Endothelial cell of umbilical vein (primary cell): ENCODE data around the gene UBE2F. TPM values are rescaled to one million over a fixed set of nuclear protein-coding genes. Genes with fewer than 3 reads are reported as not detected.
A peak's percentile ranks its signal among the peaks of the same experiment; 100 is the strongest.

Source experiments
- BruUV-seq: library from RNA; stranded (reverse); fragments of 400-500 nt; replicated peaks from 2 replicates; lab custom pipeline; 2021; lab: Mats Ljungman, UMichigan
- CTCF ChIA-PET: fragments of 300-600, 350-600 bp; sonication (Branson Sonifier 250); formaldehyde crosslinking; loops from one replicate; lab custom pipeline; 2021; ENCODE audit warnings: antibody characterized with exemption, inconsistent platforms; lab: Charles Lee
- POLR2A ChIA-PET: fragments of 300-600, 350-600 bp; sonication (Branson Sonifier 250); formaldehyde crosslinking; loops from one replicate; lab custom pipeline; 2021; ENCODE audit warnings: antibody characterized with exemption, inconsistent platforms; lab: Charles Lee
- DNase-seq: peaks from one replicate; pipeline ENCODE4 v3.0.0-alpha.2; 2011; ENCODE audit warnings: low read depth, low spot score
- FAIRE-seq: peaks from 2 replicates; lab custom pipeline; 2011; peaks lifted over from hg19 to GRCh38; lab: Jason Lieb, UNC
- H2AFZ ChIP-seq: 2 replicates; pipeline ENCODE4 v1.6.0; 2012; ENCODE audit warnings: low read depth, low read length, control low read depth, inconsistent platforms
- H3K27ac ChIP-seq: 2 replicates; pipeline ENCODE4 v1.5.1; 2011; ENCODE audit warnings: low read depth, mild to moderate bottlenecking, control low read depth, low read length, moderate library complexity; ENCODE audit not compliant: insufficient read depth
- H3K27me3 ChIP-seq, 2 experiments: 2 replicates each; pipeline versions ENCODE4 v1.6.0 to v1.6.1; 2011; ENCODE audit warnings: low read length in 2 of 2, mixed read lengths in 1 of 2; ENCODE audit not compliant: control insufficient read depth in 2 of 2, insufficient read depth in 2 of 2
- H3K36me3 ChIP-seq, 2 experiments: 2 replicates in 1 of 2; 3 replicates in 1 of 2; pipeline ENCODE4 v1.5.1; 2011; ENCODE audit warnings: low read length in 2 of 2, mild to moderate bottlenecking in 1 of 2, moderate library complexity in 1 of 2; ENCODE audit not compliant: control insufficient read depth in 2 of 2, insufficient read depth in 2 of 2; ENCODE audit errors: extremely low read depth in 1 of 2
- H3K4me1 ChIP-seq: 3 replicates; pipeline ENCODE4 v1.5.1; 2011; ENCODE audit warnings: mild to moderate bottlenecking, low read length; ENCODE audit not compliant: control insufficient read depth, insufficient read depth; ENCODE audit errors: extremely low read depth
- H3K4me2 ChIP-seq: 2 replicates; pipeline ENCODE4 v1.6.1; 2011; ENCODE audit warnings: low read length, control low read depth, mixed read lengths; ENCODE audit not compliant: insufficient read depth
- H3K4me3 ChIP-seq, 3 experiments: fragments of 200-600 bp in 1 of 3; sonication (generic), shearing (Covaris generic) in 1 of 3; replicated peaks in 1 of 3; 2 replicates each; pipeline ENCODE4 v1.5.1; 2011 to 2016; ENCODE audit warnings: control low read depth in 3 of 3, low read length in 3 of 3, mild to moderate bottlenecking in 2 of 3, inconsistent platforms in 1 of 3, low read depth in 1 of 3, moderate library complexity in 1 of 3; ENCODE audit not compliant: insufficient read depth in 1 of 3
- H3K79me2 ChIP-seq: 2 replicates; pipeline ENCODE4 v1.6.0; 2012; ENCODE audit warnings: low read length, inconsistent platforms; ENCODE audit not compliant: control insufficient read depth, insufficient read depth
- H3K9ac ChIP-seq: replicated peaks from 2 replicates; pipeline ENCODE3; 2011; ENCODE audit warnings: low read length, control low read depth; ENCODE audit not compliant: insufficient read depth; ENCODE audit errors: extremely low read depth
- H3K9me1 ChIP-seq: replicated peaks from 3 replicates; pipeline ENCODE4 v1.6.0; 2011; ENCODE audit warnings: mild to moderate bottlenecking, low read length; ENCODE audit not compliant: control insufficient read depth, insufficient read depth; ENCODE audit errors: extremely low read depth
- H3K9me3 ChIP-seq: replicated peaks from 2 replicates; pipeline ENCODE4 v1.5.1; 2012; ENCODE audit warnings: low read length, inconsistent platforms; ENCODE audit not compliant: control insufficient read depth, insufficient read depth
- H4K20me1 ChIP-seq: replicated peaks from 2 replicates; pipeline ENCODE3; 2011; ENCODE audit warnings: mild to moderate bottlenecking, low read length; ENCODE audit not compliant: control insufficient read depth, insufficient read depth; ENCODE audit errors: extremely low read depth
- CTCF ChIP-seq, 2 donors: IDR thresholded peaks; 1 replicate in 1 of 2; 2 replicates in 1 of 2; pipeline ENCODE4 v1.5.1; 2011; ENCODE audit warnings: low read length in 2 of 2, mild to moderate bottlenecking in 2 of 2, moderate library complexity in 2 of 2, control low read depth in 1 of 2, inconsistent platforms in 1 of 2, low read depth in 1 of 2; ENCODE audit not compliant: insufficient read depth in 1 of 2; ENCODE audit errors: extremely low read depth in 1 of 2
- EZH2 ChIP-seq: IDR thresholded peaks from 2 replicates; pipeline ENCODE4 v1.6.1; 2012; ENCODE audit warnings: borderline replicate concordance, low read depth, mild to moderate bottlenecking, moderate library complexity, low read length, inconsistent platforms; ENCODE audit not compliant: severe bottlenecking
- FOS ChIP-seq: IDR thresholded peaks from 2 replicates; pipeline ENCODE4 v1.6.1; 2011; ENCODE audit warnings: mild to moderate bottlenecking, low read length, moderate library complexity, borderline replicate concordance; ENCODE audit not compliant: insufficient read depth
- GATA2 ChIP-seq: IDR thresholded peaks from 2 replicates; pipeline ENCODE4 v1.7.0; 2011; ENCODE audit warnings: low read depth, mild to moderate bottlenecking, moderate library complexity, mixed read lengths, low read length; ENCODE audit not compliant: insufficient read length, insufficient read depth
- JUN ChIP-seq: IDR thresholded peaks from 2 replicates; pipeline ENCODE4 v1.6.1; 2011; ENCODE audit warnings: borderline replicate concordance, low read depth; ENCODE audit not compliant: insufficient read length, insufficient read depth
- MYC ChIP-seq: IDR thresholded peaks from one replicate; pipeline ENCODE4 v1.6.1; 2011; ENCODE audit warnings: mild to moderate bottlenecking, low read depth, low read length
- POLR2A ChIP-seq: IDR thresholded peaks from 2 replicates; pipeline ENCODE4 v1.6.1; 2012; ENCODE audit warnings: low read depth, mild to moderate bottlenecking, control low read depth, low read length
- POLR2AphosphoS5 ChIP-seq: IDR thresholded peaks from 2 replicates; pipeline ENCODE4 v1.6.1; 2012; ENCODE audit warnings: low read depth, mild to moderate bottlenecking, control low read depth, low read length, moderate library complexity; ENCODE audit not compliant: insufficient read depth
- dilution Hi-C: fragments of 300-500 bp; cut with MboI; formaldehyde crosslinking; loops from one replicate; pipeline ENCODE4 v1.15.0; 2019; ENCODE audit warnings: low sequenced_read_pairs; ENCODE audit not compliant: extremely low pct_ligation_motif_present
- intact Hi-C: fragments of 100-400 bp; cut with micrococcal nuclease; formaldehyde crosslinking; loops from one replicate; pipeline ENCODE4 v1.10.0; 2022
- polyA plus RNA-seq, 4 experiments: library from polyadenylated mRNA; depleted of rRNA in 3 of 4; stranded (reverse) in 3 of 4; unstranded in 1 of 4; fragments of >200 nt; gene quantifications; 2 replicates each; pipeline versions ENCODE4 v1.2.1 to v1.2.3, GENCODE V29; 2011 to 2012; ENCODE audit warnings: missing spikeins in 1 of 4
- total RNA-seq: library from RNA; stranded (reverse); gene quantifications from 2 replicates; pipeline ENCODE4 v1.2.3, GENCODE V29; 2021
- TF ChIP-seq, protein P1 (sequence below): IDR thresholded peaks from 2 replicates; pipeline ENCODE4 v1.6.1; 2011; ENCODE audit not compliant: insufficient read depth, insufficient read length

Gene UBE2F
- total and polyA plus RNA-seq, 2 donors (not counting 3 experiments of a cell fraction or from before 2014, with no cell fraction given), result 42.3 to 45.6 TPM

- Histone ChIP-seq H3K4me2 (peak overlapping the region; percentile 84), H3K9me1 (no peaks in the 10 kb centered on the region), H3K27ac (peak overlapping the region; percentile 50), H3K27me3 (no peaks in the 10 kb centered on the region), H4K20me1 (no peaks in the 10 kb centered on the region), H3K9ac (peak overlapping the region; percentile 74), H3K9me3 (no peaks in the 10 kb centered on the region), H3K4me3 (peak overlapping the region; percentile 72 to 87 (median 77)), H3K36me3 (peaks cover 3 to 6% of the 10 kb centered on the region in 2 experiments), H3K4me1 (peaks cover 10% of the 10 kb centered on the region), H3K79me2 (peaks cover 7% of the 10 kb centered on the region), H2AFZ (peak overlapping the region; percentile 91)
- TSS peak; percentile 28 for BruUV-seq
- POLR2A ChIA-PET, result interaction anchor here (0.6 to 0.8 kb wide), 2 partner anchors 11 to 586 kb away, joined by 3 read pairs; no protein-coding TSS in a partner anchor
- intact Hi-C loops (loop anchor here (1.0 to 10.0 kb wide), 3 partner anchors 138 to 204 kb away; partner anchors contain the start of gene RAMP1), dilution Hi-C loops (no loop called here)
- no peak for TF ChIP-seq FOS
- TF ChIP-seq EZH2, result no peak
- no peak for TF ChIP-seq JUN
- TF ChIP-seq, protein P1, sequence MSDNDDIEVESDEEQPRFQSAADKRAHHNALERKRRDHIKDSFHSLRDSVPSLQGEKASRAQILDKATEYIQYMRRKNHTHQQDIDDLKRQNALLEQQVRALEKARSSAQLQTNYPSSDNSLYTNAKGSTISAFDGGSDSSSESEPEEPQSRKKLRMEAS, result peak; percentile 86
- no peak for TF ChIP-seq GATA2
- no peak for TF ChIP-seq POLR2A
- no peak for TF ChIP-seq CTCF (IDR thresholded peaks at IDR 0.05; ENCODE audit: extremely low read depth in 1 of 2, insufficient read depth in 1 of 2, low read depth in 1 of 2, low read length in 2 of 2)
- TF ChIP-seq MYC, result peak; percentile 45
- TF ChIP-seq POLR2AphosphoS5, result no peak
- DNase-seq (peak; percentile 30), FAIRE-seq (peak; percentile 53)
- CTCF ChIA-PET, result interaction anchor here (1.0 to 2.7 kb wide), 3 partner anchors 138 to 203 kb away, joined by 5 to 7 read pairs (median 7); no protein-coding TSS in a partner anchor
Observed at GRCh38 chr2:238061315-238062202, 94.7 kb downstream of the UBE2F start.
